Omental fat pad (tissue), 4 donors: ENCODE data around the gene SIPA1L3. TPM values are rescaled to one million over a fixed set of nuclear protein-coding genes. Genes with fewer than 3 reads are reported as not detected.

Source experiments
- ATAC-seq: fragments of 150-250 bp; one replicate; pipeline ENCODE4 v1.9.1; 2016; ENCODE audit warnings: mild to moderate bottlenecking, moderate library complexity; ENCODE audit not compliant: low FRiP score
- DNase-seq: peaks from one replicate; pipeline ENCODE4 v3.0.0-alpha.2; 2019; ENCODE audit warnings: low spot score
- CTCF ChIP-seq, 3 donors: fragments of 450-650 bp; IDR thresholded peaks; one replicate each; pipeline ENCODE4 v1.5.1; 2016 to 2017; ENCODE audit warnings: antibody characterized with exemption in 3 of 3, mild to moderate bottlenecking in 3 of 3, moderate library complexity in 2 of 3
- total RNA-seq, 4 donors: library from RNA; depleted of rRNA; stranded (reverse); fragments of >200 nt; gene quantifications; one replicate each; pipeline ENCODE4 v1.1.0, GENCODE V29; 2016

SIPA1L3 gene
- total RNA-seq, 4 donors from 2014 or later, result 8.9 to 14.7 (median 12.0) TPM

DNA sequence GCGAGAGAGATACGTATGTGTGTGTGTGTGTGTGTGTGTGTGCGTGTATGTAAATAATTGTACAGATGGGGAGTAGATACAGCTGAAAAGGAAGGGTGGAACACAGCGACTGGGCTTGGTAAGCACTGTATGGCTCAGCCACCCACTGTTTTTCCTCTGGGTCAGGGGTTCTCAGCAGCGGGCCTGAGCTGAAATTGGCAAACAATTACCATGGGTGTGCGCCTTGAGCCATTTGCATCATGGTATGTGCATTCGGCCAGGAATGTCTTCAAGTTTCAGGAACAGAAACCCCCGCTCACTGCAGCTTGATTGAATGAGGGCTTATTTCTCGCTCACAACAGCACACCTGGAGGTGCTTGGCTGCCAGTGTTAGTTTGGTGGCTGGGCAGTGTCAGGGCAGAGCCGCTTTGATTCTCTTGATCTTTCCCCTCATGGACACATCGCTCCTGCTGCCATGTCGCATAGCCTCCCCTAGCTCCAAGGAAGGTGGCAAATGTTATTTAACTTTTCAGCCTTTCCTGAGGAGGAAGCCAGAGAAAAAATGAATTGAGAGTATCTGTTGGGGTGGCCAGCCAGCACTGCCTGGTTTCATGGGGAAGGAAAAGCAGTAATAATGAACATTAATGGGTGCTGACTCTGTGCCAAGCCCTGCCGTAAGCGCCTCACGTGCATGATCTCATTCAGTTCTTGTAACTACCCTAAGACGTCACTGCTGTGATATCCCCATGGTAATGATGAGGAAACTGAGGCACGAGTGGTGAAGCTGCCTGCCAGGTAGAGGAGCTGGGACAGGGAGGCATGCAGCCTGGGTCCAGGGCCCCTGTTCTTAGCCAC is 126.9 kb downstream of the SIPA1L3 start:
- no peak for TF ChIP-seq CTCF (IDR thresholded peaks at IDR 0.05)
- DNase-seq, result no peak

GRCh38 chr19:38034492-38034860 is 127.5 kb downstream of the SIPA1L3 start:
- TF ChIP-seq CTCF (IDR thresholded peaks at IDR 0.05), result no peak
- DNase-seq, result no peak
- no peak for ATAC-seq

More for the DNA sequence above, 126.9 kb downstream of the SIPA1L3 start:
- no peak for ATAC-seq

GRCh38 chr19:38035515-38036495 is 128.8 kb downstream of the SIPA1L3 start:
- DNase-seq, result no peak
- ATAC-seq, result no peak
- no peak for TF ChIP-seq CTCF (IDR thresholded peaks at IDR 0.05)

- no peak for TF ChIP-seq CTCF (IDR thresholded peaks at IDR 0.05)
- ATAC-seq (no peak), DNase-seq (no peak)
Measured at GRCh38 chr19:38036707-38037611, 130.0 kb downstream of the SIPA1L3 start.

DNA sequence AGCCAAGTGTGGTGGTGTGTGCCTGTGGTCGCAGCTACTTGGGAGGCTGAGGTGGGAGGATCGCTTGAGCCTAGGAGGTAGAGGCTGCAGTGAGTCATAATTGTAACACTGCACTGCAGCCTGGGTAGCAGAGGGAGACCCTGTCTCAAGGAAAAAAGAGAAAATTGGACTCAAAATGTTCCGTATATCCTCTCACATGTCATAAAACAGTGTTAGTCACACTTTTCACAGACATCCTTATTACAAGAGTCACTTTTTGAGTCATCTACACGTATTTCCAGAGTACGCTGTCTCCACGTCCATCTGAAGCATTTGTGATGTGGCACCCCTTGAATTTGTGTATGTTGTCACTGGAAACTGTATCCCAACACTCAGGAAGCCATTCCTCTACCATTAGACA is 133.0 kb downstream of the SIPA1L3 start:
- ATAC-seq (no peak), DNase-seq (no peak)
- no peak for TF ChIP-seq CTCF (IDR thresholded peaks at IDR 0.05)

DNA sequence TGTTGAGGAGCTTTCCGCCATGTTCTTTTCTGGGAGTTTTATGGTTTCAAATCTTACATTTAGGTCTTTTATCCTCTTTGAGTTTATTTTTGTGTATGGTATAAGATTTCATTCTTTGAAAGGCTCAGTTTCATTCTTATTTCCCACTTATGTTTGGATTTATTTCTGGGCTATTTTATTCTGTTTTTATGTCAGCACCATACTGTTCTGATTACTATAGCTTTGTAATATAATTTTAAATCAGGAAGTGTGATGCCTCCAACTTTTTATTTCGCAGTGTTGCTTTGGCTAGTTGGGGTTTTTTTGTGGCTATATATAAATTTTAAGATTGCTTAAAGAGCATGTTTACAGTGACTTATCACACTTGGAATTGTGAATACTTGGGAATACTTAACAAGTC is 135.1 kb downstream of the SIPA1L3 start:
- TF ChIP-seq CTCF (IDR thresholded peaks at IDR 0.05), result no peak
- no peak for ATAC-seq
- DNase-seq, result no peak
